ENCODE results near the gene TRPV3.
"Not testable (repeated sequence)": the region's sequence is repeated elsewhere in the genome, so short reads cannot be mapped to it uniquely, and the experiment has no call there.

DNA sequence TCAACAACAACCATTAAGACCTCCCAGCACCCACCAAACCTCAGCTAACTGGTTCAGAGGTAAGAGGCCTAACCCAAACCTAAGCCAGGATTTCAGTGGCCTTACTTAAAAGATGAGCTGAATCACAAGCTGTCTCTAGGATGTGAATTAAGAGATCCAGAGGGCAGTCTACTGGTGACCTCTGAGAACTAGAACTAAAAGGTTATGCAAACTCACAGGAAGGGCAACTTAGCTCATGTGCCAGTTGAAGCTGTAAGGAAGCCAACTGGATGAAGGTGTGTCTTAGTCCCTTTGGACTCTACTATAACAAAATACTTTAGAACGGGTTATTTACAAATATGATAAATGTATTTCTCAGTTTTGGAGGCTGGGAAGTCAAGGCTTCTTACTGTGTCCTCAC lies 91.3 kb downstream of the TRPV3 start:
- TF ChIP-seq CTCF (IDR thresholded peaks at IDR 0.05; ENCODE audit: borderline replicate concordance, extremely low read depth, low read length, poor library complexity, severe bottlenecking); EZH2 (IDR thresholded peaks at IDR 0.05; ENCODE audit: borderline replicate concordance, low read depth, low read length, severe bottlenecking): not testable (repeated sequence)

All from DND-41 (cell line).